ENCODE measurements around the gene CDKAL1.
"Not testable (repeated sequence)": the region's sequence is repeated elsewhere in the genome, so short reads cannot be mapped to it uniquely, and the experiment has no call there.

Gene CDKAL1

GRCh38 chr6:20797597-20797996, 263.3 kb downstream of the CDKAL1 start:
- no peak for DNase-seq (ENCODE audit: low read depth)

- no peak for DNase-seq (ENCODE audit: low read depth)
Measured at GRCh38 chr6:20800229-20800628, 266.0 kb downstream of the CDKAL1 start.

GRCh38 chr6:20800653-20801052, 266.4 kb downstream of the CDKAL1 start:
- no peak for DNase-seq (ENCODE audit: low read depth)

GRCh38 chr6:20801595-20801994, 267.3 kb downstream of the CDKAL1 start:
- DNase-seq (ENCODE audit: low read depth): no peak

- DNase-seq (ENCODE audit: low read depth): no peak
Measured at GRCh38 chr6:20802596-20802995, 268.3 kb downstream of the CDKAL1 start.

- no peak for DNase-seq (ENCODE audit: low read depth)
Measured at GRCh38 chr6:20805021-20805420, 270.8 kb downstream of the CDKAL1 start.

- DNase-seq (ENCODE audit: low read depth): no peak
Measured at GRCh38 chr6:20806669-20807068, 272.4 kb downstream of the CDKAL1 start.

- DNase-seq (ENCODE audit: low read depth): no peak
Measured at GRCh38 chr6:20808439-20808838, 274.2 kb downstream of the CDKAL1 start.

GRCh38 chr6:20808924-20809323, 274.7 kb downstream of the CDKAL1 start:
- no peak for DNase-seq (ENCODE audit: low read depth)

- DNase-seq (ENCODE audit: low read depth): no peak
Measured at GRCh38 chr6:20810727-20811108, 276.5 kb downstream of the CDKAL1 start.

- no peak for DNase-seq (ENCODE audit: low read depth)
Measured at GRCh38 chr6:20811109-20811761, 277.0 kb downstream of the CDKAL1 start.

- DNase-seq (ENCODE audit: low read depth): no peak
Measured at GRCh38 chr6:20812776-20813175, 278.5 kb downstream of the CDKAL1 start.

GRCh38 chr6:20814494-20814893, 280.2 kb downstream of the CDKAL1 start:
- DNase-seq (ENCODE audit: low read depth): no peak

GRCh38 chr6:20816126-20816525, 281.9 kb downstream of the CDKAL1 start:
- no peak for DNase-seq (ENCODE audit: low read depth)

- DNase-seq (ENCODE audit: low read depth): no peak
Measured at GRCh38 chr6:20817806-20818320, 283.6 kb downstream of the CDKAL1 start.

- DNase-seq (ENCODE audit: low read depth): no peak
Measured at GRCh38 chr6:20819774-20820400, 285.6 kb downstream of the CDKAL1 start.

GRCh38 chr6:20826378-20826777, 292.1 kb downstream of the CDKAL1 start:
- DNase-seq (ENCODE audit: low read depth): no peak

GRCh38 chr6:20827798-20828197, 293.5 kb downstream of the CDKAL1 start:
- no peak for DNase-seq (ENCODE audit: low read depth)

- DNase-seq (ENCODE audit: low read depth): no peak
Measured at GRCh38 chr6:20830576-20830975, 296.3 kb downstream of the CDKAL1 start.

GRCh38 chr6:20831251-20831650, 297.0 kb downstream of the CDKAL1 start:
- DNase-seq (ENCODE audit: low read depth): not testable (repeated sequence)

GRCh38 chr6:20833881-20834515, 299.7 kb downstream of the CDKAL1 start:
- no peak for DNase-seq (ENCODE audit: low read depth)

GRCh38 chr6:20835315-20836010, 301.2 kb downstream of the CDKAL1 start:
- no peak for DNase-seq (ENCODE audit: low read depth)

- no peak for DNase-seq (ENCODE audit: low read depth)
Measured at GRCh38 chr6:20837189-20837588, 302.9 kb downstream of the CDKAL1 start.
